Measurements from ENCODE around the gene CDHR5. TPM values are rescaled to one million over a fixed set of nuclear protein-coding genes. Genes with fewer than 3 reads are reported as not detected.

CDHR5 gene
- total RNA-seq, 1 experiment from 2014 or later: not detected

GRCh38 chr11:603154-603553 lies 21.6 kb downstream of the CDHR5 start:
- in situ Hi-C loops (cut with HindIII; ENCODE audit: low pct_unique_long_range_greater_than_20kb, low sequenced_read_pairs): no loop called here
- DNase-seq (ENCODE audit: low read depth): no peak

GRCh38 chr11:601573-602245 lies 23.0 kb downstream of the CDHR5 start:
- DNase-seq (ENCODE audit: low read depth): no peak
- in situ Hi-C loops (cut with HindIII; ENCODE audit: low pct_unique_long_range_greater_than_20kb, low sequenced_read_pairs): no loop called here

- no peak for DNase-seq (ENCODE audit: low read depth)
- in situ Hi-C loops (cut with HindIII; ENCODE audit: low pct_unique_long_range_greater_than_20kb, low sequenced_read_pairs): no loop called here
These were observed 26.6 kb downstream of the CDHR5 start for GRCh38 chr11:598005-598680.

GRCh38 chr11:597166-597725 lies 27.5 kb downstream of the CDHR5 start:
- no peak for DNase-seq (ENCODE audit: low read depth)
- in situ Hi-C loops (cut with HindIII; ENCODE audit: low pct_unique_long_range_greater_than_20kb, low sequenced_read_pairs): no loop called here

GRCh38 chr11:596374-596773 lies 28.4 kb downstream of the CDHR5 start:
- in situ Hi-C loops (cut with HindIII; ENCODE audit: low pct_unique_long_range_greater_than_20kb, low sequenced_read_pairs): no loop called here
- no peak for DNase-seq (ENCODE audit: low read depth)

GRCh38 chr11:595400-595799 lies 29.4 kb downstream of the CDHR5 start:
- DNase-seq (ENCODE audit: low read depth): no peak
- in situ Hi-C loops (cut with HindIII; ENCODE audit: low pct_unique_long_range_greater_than_20kb, low sequenced_read_pairs): no loop called here

- DNase-seq (ENCODE audit: low read depth): no peak
- in situ Hi-C loops (cut with HindIII; ENCODE audit: low pct_unique_long_range_greater_than_20kb, low sequenced_read_pairs): no loop called here
These were observed 31.4 kb downstream of the CDHR5 start for GRCh38 chr11:593347-593746.

- DNase-seq (ENCODE audit: low read depth): no peak
- in situ Hi-C loops (cut with HindIII; ENCODE audit: low pct_unique_long_range_greater_than_20kb, low sequenced_read_pairs): no loop called here
These were observed 31.8 kb downstream of the CDHR5 start for GRCh38 chr11:592918-593317.

- no peak for DNase-seq (ENCODE audit: low read depth)
- in situ Hi-C loops (cut with HindIII; ENCODE audit: low pct_unique_long_range_greater_than_20kb, low sequenced_read_pairs): no loop called here
These were observed 32.3 kb downstream of the CDHR5 start for GRCh38 chr11:592501-592900.

- in situ Hi-C loops (cut with HindIII; ENCODE audit: low pct_unique_long_range_greater_than_20kb, low sequenced_read_pairs): no loop called here
- no peak for DNase-seq (ENCODE audit: low read depth)
These were observed 33.8 kb downstream of the CDHR5 start for GRCh38 chr11:590997-591396.

- in situ Hi-C loops (cut with HindIII; ENCODE audit: low pct_unique_long_range_greater_than_20kb, low sequenced_read_pairs): no loop called here
- no peak for DNase-seq (ENCODE audit: low read depth)
These were observed 35.0 kb downstream of the CDHR5 start for GRCh38 chr11:589798-590197.

GRCh38 chr11:587978-588380 lies 36.8 kb downstream of the CDHR5 start:
- in situ Hi-C loops (cut with HindIII; ENCODE audit: low pct_unique_long_range_greater_than_20kb, low sequenced_read_pairs): no loop called here
- peak; percentile 83 for DNase-seq (ENCODE audit: low read depth)

- DNase-seq (ENCODE audit: low read depth): no peak
- in situ Hi-C loops (cut with HindIII; ENCODE audit: low pct_unique_long_range_greater_than_20kb, low sequenced_read_pairs): no loop called here
These were observed 37.2 kb downstream of the CDHR5 start for GRCh38 chr11:587546-587945.

- in situ Hi-C loops (cut with HindIII; ENCODE audit: low pct_unique_long_range_greater_than_20kb, low sequenced_read_pairs): no loop called here
- DNase-seq (ENCODE audit: low read depth): no peak
These were observed 38.1 kb downstream of the CDHR5 start for GRCh38 chr11:586376-587316.

- in situ Hi-C loops (cut with HindIII; ENCODE audit: low pct_unique_long_range_greater_than_20kb, low sequenced_read_pairs): no loop called here
- no peak for DNase-seq (ENCODE audit: low read depth)
These were observed 40.5 kb downstream of the CDHR5 start for GRCh38 chr11:584287-584686.

- in situ Hi-C loops (cut with HindIII; ENCODE audit: low pct_unique_long_range_greater_than_20kb, low sequenced_read_pairs): no loop called here
- no peak for DNase-seq (ENCODE audit: low read depth)
These were observed 43.0 kb downstream of the CDHR5 start for GRCh38 chr11:581752-582151.

- no peak for DNase-seq (ENCODE audit: low read depth)
- in situ Hi-C loops (cut with HindIII; ENCODE audit: low pct_unique_long_range_greater_than_20kb, low sequenced_read_pairs): no loop called here
These were observed 43.4 kb downstream of the CDHR5 start for GRCh38 chr11:581342-581741.

GRCh38 chr11:579830-580601 lies 44.7 kb downstream of the CDHR5 start:
- DNase-seq (ENCODE audit: low read depth): peak; percentile 50
- in situ Hi-C loops (cut with HindIII; ENCODE audit: low pct_unique_long_range_greater_than_20kb, low sequenced_read_pairs): no loop called here
